ENCODE results near the gene DLGAP4. TPM values are rescaled to one million over a fixed set of nuclear protein-coding genes. Genes with fewer than 3 reads are reported as not detected.
"Not testable (repeated sequence)": the region's sequence is repeated elsewhere in the genome, so short reads cannot be mapped to it uniquely, and the experiment has no call there.

DLGAP4 gene
- total RNA-seq, 1 donor from 2014 or later = 20.0 TPM

DNA sequence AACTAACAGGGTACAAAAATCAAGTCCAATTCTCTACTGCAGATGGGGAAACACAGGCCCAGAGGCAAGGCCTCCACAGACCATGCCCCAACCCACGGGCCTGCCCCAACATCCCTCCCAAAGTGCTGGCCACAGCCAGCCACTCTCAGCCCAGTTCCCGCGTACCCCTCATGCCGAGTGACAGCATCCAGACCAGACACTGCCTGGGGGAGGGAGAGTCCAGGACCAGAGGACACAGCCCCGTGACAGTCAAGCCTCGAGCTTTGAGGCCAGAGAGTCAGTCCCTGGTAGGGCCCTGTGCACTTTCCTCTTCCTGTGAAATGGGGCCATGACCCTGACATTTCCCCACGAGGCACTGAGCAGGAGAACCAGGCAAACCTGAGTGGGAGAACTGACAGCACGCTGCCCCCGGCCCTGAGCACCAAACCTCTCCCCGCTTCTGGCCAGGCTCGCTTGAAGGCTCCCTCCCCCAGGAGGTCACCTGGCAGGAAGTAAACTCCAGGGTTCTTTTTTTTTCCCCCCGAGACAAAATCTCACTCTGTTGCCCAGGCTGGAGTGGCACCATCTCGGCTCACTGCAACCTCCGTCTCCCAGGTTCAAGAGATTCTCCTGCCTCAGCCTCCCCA lies 240.1 kb downstream of the DLGAP4 start:
- no peak for DNase-seq (ENCODE audit: low spot score)
- ATAC-seq = no peak

GRCh38 chr20:36547186-36548005 lies 241.3 kb downstream of the DLGAP4 start:
- DNase-seq (ENCODE audit: low spot score) (no peak), ATAC-seq (no peak)

GRCh38 chr20:36548006-36548315 lies 241.8 kb downstream of the DLGAP4 start:
- DNase-seq (ENCODE audit: low spot score) = no peak
- ATAC-seq = no peak

DNA sequence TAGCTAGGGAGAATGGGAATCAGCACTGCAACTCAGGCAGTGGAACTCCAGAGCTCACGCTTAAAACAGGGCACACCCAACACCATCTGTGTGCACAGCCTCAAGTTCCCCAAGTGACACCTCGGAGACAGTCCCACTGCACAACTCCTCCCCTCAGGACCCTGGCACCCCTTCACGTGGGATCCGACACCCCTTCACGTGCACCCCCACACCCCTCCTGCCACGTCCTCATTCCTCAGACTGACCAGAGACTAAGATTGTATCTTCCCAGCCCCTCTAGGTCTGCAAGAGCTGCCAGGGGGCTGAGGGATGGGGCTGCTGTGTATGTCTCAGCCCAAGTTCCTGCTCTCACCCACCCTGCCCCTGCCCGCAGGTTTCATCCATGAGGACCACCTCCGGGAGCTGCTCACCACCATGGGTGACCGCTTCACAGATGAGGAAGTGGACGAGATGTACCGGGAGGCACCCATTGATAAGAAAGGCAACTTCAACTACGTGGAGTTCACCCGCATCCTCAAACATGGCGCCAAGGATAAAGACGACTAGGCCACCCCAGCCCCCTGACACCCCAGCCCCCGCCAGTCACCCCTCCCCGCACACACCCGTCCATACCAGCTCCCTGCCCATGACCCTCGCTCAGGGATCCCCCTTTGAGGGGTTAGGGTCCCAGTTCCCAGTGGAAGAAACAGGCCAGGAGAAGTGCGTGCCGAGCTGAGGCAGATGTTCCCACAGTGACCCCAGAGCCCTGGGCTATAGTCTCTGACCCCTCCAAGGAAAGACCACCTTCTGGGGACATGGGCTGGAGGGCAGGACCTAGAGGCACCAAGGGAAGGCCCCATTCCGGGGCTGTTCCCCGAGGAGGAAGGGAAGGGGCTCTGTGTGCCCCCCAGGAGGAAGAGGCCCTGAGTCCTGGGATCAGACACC lies 242.8 kb downstream of the DLGAP4 start:
- ATAC-seq = no peak
- DNase-seq (ENCODE audit: low spot score) = no peak

- DNase-seq (ENCODE audit: low spot score) (no peak), ATAC-seq (no peak)
These were observed 243.4 kb downstream of the DLGAP4 start for GRCh38 chr20:36549628-36549941.

GRCh38 chr20:36549942-36550789 lies 244.0 kb downstream of the DLGAP4 start:
- no peak for DNase-seq (ENCODE audit: low spot score)
- no peak for ATAC-seq

GRCh38 chr20:36550790-36551299 lies 244.7 kb downstream of the DLGAP4 start:
- no peak for ATAC-seq

DNA sequence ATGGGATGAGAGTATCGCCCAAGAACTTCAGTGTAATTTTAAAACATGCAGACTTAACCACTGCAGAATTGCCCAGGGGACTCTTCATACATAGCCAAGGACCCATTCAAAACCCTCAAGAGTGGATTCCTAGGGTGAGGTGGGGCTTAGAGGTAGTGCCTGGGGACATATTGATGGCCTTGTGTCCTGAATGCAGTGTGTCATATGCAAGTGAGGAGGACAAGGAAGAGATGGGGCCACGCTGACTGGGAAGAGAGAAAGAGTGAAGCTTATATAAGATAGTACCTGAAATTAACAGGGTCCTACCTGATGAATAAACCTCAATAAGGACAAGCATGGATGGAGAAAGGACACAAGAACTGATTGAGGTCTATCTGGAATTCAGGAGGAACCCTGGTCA lies 249.1 kb downstream of the DLGAP4 start:
- DNase-seq (ENCODE audit: low spot score) = no peak
- ATAC-seq = no peak

More at GRCh38 chr20:36550790-36551299, 244.7 kb downstream of the DLGAP4 start:
- no peak for DNase-seq (ENCODE audit: low spot score)

DNA sequence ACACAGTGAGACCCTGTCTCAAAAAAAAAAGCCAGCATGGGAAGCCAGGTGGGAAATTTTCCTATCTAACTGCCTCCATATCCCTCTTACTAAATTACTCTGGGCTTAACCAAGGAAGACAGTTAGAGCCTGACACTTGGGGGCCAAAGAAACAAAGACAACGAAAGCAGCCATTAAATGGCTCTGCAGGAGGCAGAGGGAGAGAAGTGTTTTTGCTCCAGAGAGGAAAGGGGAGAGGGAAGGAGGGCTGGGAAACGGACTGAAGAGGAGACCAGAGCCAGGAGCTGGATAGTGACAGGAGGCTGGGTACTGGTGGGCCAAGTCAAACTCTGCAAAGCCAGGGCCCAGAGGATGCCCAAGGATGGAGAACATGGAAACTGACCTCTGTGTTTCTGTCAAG lies 256.6 kb downstream of the DLGAP4 start:
- DNase-seq (ENCODE audit: low spot score) = no peak
- no peak for ATAC-seq

GRCh38 chr20:36563374-36563773 lies 257.2 kb downstream of the DLGAP4 start:
- ATAC-seq (no peak), DNase-seq (ENCODE audit: low spot score) (no peak)

GRCh38 chr20:36564078-36564725 lies 258.1 kb downstream of the DLGAP4 start:
- not testable (repeated sequence) for ATAC-seq

DNA sequence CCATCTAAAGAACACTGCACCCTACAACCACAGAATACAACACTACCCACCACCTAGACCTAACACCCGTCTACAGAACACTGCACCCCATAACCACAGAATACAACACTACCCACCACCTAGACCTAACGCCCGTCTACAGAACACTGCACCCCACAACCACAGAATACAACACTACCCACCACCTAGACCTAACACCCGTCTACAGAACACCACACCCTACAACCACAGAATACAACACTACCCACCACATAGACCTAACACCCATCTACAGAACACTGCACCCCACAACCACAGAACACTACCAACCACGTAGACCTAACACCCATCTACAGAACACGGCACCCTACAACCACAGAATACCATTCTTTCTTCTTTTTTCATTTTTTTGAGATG lies 258.6 kb downstream of the DLGAP4 start:
- not testable (repeated sequence) for ATAC-seq

More at GRCh38 chr20:36564078-36564725, 258.1 kb downstream of the DLGAP4 start:
- not testable (repeated sequence) for DNase-seq (ENCODE audit: low spot score)

GRCh38 chr20:36565520-36565919 lies 259.4 kb downstream of the DLGAP4 start:
- DNase-seq (ENCODE audit: low spot score) = no peak
- ATAC-seq = no peak

More for the DNA sequence above, 258.6 kb downstream of the DLGAP4 start:
- DNase-seq (ENCODE audit: low spot score) = not testable (repeated sequence)

- DNase-seq (ENCODE audit: low spot score) = no peak
- no peak for ATAC-seq
These were observed 263.8 kb downstream of the DLGAP4 start for GRCh38 chr20:36569847-36570429.

DNA sequence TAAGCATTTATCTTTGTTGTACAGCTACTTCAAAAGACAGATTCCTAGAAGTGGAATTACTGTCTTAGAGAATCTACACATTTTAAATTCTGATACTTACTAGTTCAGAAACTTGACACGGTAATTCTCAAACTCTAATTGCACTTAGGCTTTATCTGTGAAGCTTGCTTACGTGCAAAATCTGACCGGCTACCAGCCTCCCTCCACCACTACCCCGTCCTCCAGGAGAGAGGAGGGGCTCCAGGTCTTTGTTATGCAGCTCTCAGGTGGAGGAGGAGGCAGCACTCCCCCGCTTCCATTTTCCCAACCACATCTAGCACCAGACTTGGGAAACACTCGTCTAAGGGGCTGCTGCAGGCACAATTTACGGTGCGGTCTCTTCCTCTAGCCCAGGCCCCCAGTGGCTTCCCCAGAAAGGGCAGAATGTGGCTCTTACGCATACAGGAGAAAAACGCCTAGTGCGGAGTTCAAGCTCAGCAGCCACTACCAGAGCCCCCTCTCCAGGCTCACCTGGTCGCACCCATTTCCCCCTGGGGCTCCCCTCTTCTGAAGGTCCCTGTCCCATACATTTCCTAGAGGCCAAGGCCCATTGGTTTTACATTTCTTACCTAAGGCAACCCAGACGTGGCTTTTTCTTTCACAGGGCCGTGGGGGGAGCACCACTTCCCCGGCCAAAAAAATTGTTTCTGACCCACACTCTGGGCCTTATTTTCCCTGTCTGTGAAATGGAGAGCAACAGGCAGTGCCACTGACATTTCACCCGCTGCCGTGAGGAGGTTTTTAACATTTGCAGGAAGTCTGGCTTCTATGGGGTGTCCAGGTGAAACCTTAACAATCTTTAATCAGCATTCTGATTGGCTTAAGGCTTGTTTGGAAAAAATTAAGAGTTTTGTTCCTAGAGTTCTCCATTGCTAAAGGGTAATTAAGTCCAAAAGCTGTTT lies 265.7 kb downstream of the DLGAP4 start:
- ATAC-seq (no peak), DNase-seq (ENCODE audit: low spot score) (no peak)

- peak; percentile 54 for DNase-seq (ENCODE audit: low spot score)
- peak; percentile 56 for ATAC-seq
These were observed 266.6 kb downstream of the DLGAP4 start for GRCh38 chr20:36572701-36573102.

- DNase-seq (ENCODE audit: low spot score) (peak; percentile 88), ATAC-seq (peak; percentile 87)
These were observed 267.1 kb downstream of the DLGAP4 start, which contains the start of gene TGIF2 for GRCh38 chr20:36573103-36573797. Gene TGIF2 (plus strand): TSS chr20:36573597. CDS start chr20:36578775, 5,178 bp downstream.

Data from left lobe of liver (tissue), 2 donors.